Measurements from ENCODE around the gene GRIN2C. TPM values are rescaled to one million over a fixed set of nuclear protein-coding genes. Genes with fewer than 3 reads are reported as not detected.
"Not testable (repeated sequence)": the region's sequence is repeated elsewhere in the genome, so short reads cannot be mapped to it uniquely, and the experiment has no call there.

GRIN2C gene
- total RNA-seq, 1 experiment from 2014 or later = 5.2 TPM

DNA sequence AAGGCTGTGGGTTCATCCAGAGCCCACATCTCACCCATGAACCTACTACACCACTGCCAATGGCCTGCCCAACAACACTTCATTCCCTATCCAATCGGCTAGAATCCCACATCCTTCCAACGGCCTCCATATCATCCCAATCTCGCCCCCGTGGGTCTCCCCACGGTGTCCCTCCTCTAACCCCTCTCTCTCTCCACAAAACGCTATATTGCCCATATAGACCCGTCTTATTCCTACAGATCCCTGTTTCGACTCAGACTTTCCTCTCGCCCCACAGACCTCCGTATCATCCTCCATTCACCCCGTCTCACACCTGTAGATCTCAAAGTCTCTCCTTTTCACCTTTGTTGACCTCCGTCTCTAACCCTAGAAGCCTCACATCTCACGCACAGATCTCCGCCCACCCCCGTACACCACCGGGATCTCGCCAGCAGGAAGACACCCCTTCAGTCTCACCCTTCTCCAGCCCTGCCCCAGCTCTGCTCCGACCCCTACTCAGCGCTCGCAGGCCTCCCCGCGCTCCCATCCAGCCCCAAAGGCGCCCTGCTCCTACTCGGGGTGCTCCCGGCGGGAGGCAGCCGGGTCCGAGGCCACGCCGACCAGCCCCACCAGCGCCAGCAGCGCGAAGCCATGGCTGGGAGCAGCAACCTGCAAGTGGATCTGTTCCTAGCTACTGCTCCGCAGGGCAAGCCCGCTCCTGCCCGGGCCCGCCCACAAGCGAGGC is 12.8 kb upstream of the GRIN2C start, which contains the start of gene FDXR:
TSS of gene FDXR (minus strand) at position 682 of the 724 bp plus-strand sequence. CDS start at position 632, 50 bp downstream.
- Mint-ChIP-seq H3K36me3 (ENCODE audit: insufficient read depth, unreplicated experiment) (peaks cover 16% of the 10 kb centered on the region), H3K27me3 (ENCODE audit: insufficient read depth, unreplicated experiment) (no peaks in the 10 kb centered on the region), H3K9me3 (ENCODE audit: unreplicated experiment) (no peaks in the 10 kb centered on the region), H3K4me1 (ENCODE audit: low read depth, unreplicated experiment) (peaks cover 21% of the 10 kb centered on the region), H3K27ac (ENCODE audit: unreplicated experiment) (peak within 1 kb of the TSS; percentile 55), H3K4me3 (ENCODE audit: unreplicated experiment) (peak within 1 kb of the TSS; percentile 84)
- TF ChIP-seq, protein P1, sequence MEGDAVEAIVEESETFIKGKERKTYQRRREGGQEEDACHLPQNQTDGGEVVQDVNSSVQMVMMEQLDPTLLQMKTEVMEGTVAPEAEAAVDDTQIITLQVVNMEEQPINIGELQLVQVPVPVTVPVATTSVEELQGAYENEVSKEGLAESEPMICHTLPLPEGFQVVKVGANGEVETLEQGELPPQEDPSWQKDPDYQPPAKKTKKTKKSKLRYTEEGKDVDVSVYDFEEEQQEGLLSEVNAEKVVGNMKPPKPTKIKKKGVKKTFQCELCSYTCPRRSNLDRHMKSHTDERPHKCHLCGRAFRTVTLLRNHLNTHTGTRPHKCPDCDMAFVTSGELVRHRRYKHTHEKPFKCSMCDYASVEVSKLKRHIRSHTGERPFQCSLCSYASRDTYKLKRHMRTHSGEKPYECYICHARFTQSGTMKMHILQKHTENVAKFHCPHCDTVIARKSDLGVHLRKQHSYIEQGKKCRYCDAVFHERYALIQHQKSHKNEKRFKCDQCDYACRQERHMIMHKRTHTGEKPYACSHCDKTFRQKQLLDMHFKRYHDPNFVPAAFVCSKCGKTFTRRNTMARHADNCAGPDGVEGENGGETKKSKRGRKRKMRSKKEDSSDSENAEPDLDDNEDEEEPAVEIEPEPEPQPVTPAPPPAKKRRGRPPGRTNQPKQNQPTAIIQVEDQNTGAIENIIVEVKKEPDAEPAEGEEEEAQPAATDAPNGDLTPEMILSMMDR (IDR thresholded peaks at IDR 0.05; ENCODE audit: insufficient read depth in 1 of 2, low read depth in 1 of 2, low read length in 1 of 2, severe bottlenecking in 1 of 2, unreplicated experiment in 1 of 2) = no peak
- TSS peak; percentile 77 for BruUV-seq (replicated peaks)
- Histone ChIP-seq H3K4me1 (peaks cover 12% of the 10 kb centered on the region), H3K27me3 (replicated peaks; ENCODE audit: control insufficient read depth, insufficient read depth, low read length) (no peaks in the 10 kb centered on the region), H3K4me3 (ENCODE audit: low read depth, low read length) (peak within 1 kb of the TSS; percentile 83), H3K36me3 (ENCODE audit: control insufficient read depth, insufficient read depth, low read length) (no peaks in the 10 kb centered on the region), H3K9me3 (no peaks in the 10 kb centered on the region)
- no peak for DNase-seq
- ChIA-PET CTCF (interaction anchor here (0.5 to 1.9 kb wide), 25 partner anchors 11 to 464 kb away, joined by 3 to 37 read pairs (median 4); partner anchors contain the start of genes HID1, MRPL58, OTOP2 and RAB37), POLR2A (interaction anchor here (0.5 to 2.2 kb wide), 33 partner anchors 9 to 584 kb away, joined by 3 to 58 read pairs (median 4); partner anchors contain the start of genes HID1, MRPL58, NAT9 and RAB37)
- intact Hi-C loops (cut with micrococcal nuclease; ENCODE audit: unreplicated experiment) = loop anchor here (1.0 kb wide), 1 partner anchor 20 kb away; no protein-coding TSS in a partner anchor

DNA sequence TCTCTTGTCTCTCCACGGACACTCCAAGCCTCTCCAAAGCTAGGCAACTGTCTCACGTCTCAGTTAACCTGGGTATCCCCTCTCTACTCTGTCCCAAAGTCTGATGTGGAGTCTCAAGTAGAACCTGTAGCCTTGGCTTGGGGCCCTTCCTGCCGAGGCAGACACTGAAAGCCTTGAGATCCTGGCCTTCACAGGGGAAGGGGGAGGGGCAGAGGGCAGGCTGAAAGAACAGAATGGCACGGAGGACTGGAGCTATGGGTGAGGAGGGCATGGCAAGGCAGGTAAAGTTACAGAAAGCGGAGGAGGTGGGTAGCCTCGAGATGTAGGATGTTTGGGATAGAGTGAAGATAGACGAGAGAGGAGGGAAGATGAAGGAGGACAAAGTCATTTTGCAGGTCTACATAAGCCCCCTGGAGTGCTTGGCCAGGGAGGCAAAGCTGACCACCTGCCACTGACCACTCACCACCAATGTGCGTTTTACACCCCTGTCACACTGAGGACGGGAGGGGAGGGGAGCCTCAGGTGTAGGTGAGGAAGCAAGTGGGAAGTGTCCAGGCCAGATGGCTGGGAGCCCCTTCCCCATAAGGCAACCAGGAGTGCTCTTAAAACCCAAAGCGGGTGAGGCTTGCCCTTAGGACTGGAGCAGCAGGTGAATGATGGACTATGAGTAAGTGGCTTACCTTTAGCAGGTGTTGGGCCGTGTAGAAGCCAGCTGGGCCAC is 11.8 kb upstream of the GRIN2C start:
- BruUV-seq (replicated peaks) = no TSS peak
- Mint-ChIP-seq H3K9me3 (ENCODE audit: unreplicated experiment) (no peaks in the 10 kb centered on the region), H3K4me3 (ENCODE audit: unreplicated experiment) (peak overlapping the region; percentile 84), H3K4me1 (ENCODE audit: low read depth, unreplicated experiment) (peaks cover 21% of the 10 kb centered on the region), H3K27ac (ENCODE audit: unreplicated experiment) (no peak overlapping the region), H3K27me3 (ENCODE audit: insufficient read depth, unreplicated experiment) (no peaks in the 10 kb centered on the region), H3K36me3 (ENCODE audit: insufficient read depth, unreplicated experiment) (peaks cover 16% of the 10 kb centered on the region)
- no peak for DNase-seq
- ChIA-PET CTCF (interaction anchor here (1.1 kb wide), 1 partner anchor 9 kb away, joined by 3 read pairs; no protein-coding TSS in a partner anchor), POLR2A (no interaction called here)
- Histone ChIP-seq H3K4me1 (peaks cover 12% of the 10 kb centered on the region), H3K9me3 (no peaks in the 10 kb centered on the region), H3K4me3 (ENCODE audit: low read depth, low read length) (peak overlapping the region; percentile 83), H3K36me3 (ENCODE audit: control insufficient read depth, insufficient read depth, low read length) (no peaks in the 10 kb centered on the region), H3K27me3 (replicated peaks; ENCODE audit: control insufficient read depth, insufficient read depth, low read length) (no peaks in the 10 kb centered on the region)
- intact Hi-C loops (cut with micrococcal nuclease; ENCODE audit: unreplicated experiment) = no loop called here
- TF ChIP-seq, protein P1 (IDR thresholded peaks at IDR 0.05; ENCODE audit: insufficient read depth in 1 of 2, low read depth in 1 of 2, low read length in 1 of 2, severe bottlenecking in 1 of 2, unreplicated experiment in 1 of 2) = no peak

DNA sequence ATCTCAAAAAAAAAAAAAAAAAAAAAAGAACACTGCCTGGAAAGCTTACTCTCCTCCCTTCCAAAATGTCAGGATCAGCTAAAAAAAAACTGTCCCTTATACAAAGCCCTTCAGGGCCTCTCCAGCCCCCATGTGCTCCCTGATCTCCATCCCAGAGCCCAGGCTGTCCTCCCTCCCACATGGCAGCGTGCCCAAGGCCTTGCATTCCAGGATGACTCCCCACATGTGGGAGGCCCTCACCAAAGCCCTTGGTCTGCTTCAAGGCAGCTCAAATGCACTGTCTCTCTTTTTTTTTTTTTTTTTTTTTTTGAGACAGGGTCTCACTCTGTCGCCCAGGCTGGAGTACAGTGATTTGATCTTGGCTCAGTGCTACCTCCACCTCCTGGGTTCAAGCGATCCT is 10.8 kb upstream of the GRIN2C start:
- no peaks in the 10 kb centered on the region for H3K27me3 Mint-ChIP-seq (ENCODE audit: insufficient read depth, unreplicated experiment)
- POLR2A ChIA-PET = no interaction called here
- CTCF ChIA-PET = interaction anchor here (0.6 to 1.1 kb wide), 2 partner anchors 8 to 90 kb away, joined by 3 read pairs; no protein-coding TSS in a partner anchor
- DNase-seq = no peak
- Histone ChIP-seq H3K4me3 (ENCODE audit: low read depth, low read length) (no peak overlapping the region), H3K27me3 (replicated peaks; ENCODE audit: control insufficient read depth, insufficient read depth, low read length) (no peaks in the 10 kb centered on the region), H3K36me3 (ENCODE audit: control insufficient read depth, insufficient read depth, low read length) (no peaks in the 10 kb centered on the region), H3K4me1 (peaks cover 12% of the 10 kb centered on the region), H3K9me3 (no peaks in the 10 kb centered on the region)
- no peak overlapping the region for H3K27ac Mint-ChIP-seq (ENCODE audit: unreplicated experiment)
- TF ChIP-seq, protein P1 (IDR thresholded peaks at IDR 0.05; ENCODE audit: insufficient read depth in 1 of 2, low read depth in 1 of 2, low read length in 1 of 2, severe bottlenecking in 1 of 2, unreplicated experiment in 1 of 2) = no peak
- H3K36me3 Mint-ChIP-seq (ENCODE audit: insufficient read depth, unreplicated experiment) = peaks cover 16% of the 10 kb centered on the region
- H3K9me3 Mint-ChIP-seq (ENCODE audit: unreplicated experiment) = no peaks in the 10 kb centered on the region
- intact Hi-C loops (cut with micrococcal nuclease; ENCODE audit: unreplicated experiment) = no loop called here
- BruUV-seq (replicated peaks) = no TSS peak
- H3K4me1 Mint-ChIP-seq (ENCODE audit: low read depth, unreplicated experiment) = peaks cover 15% of the 10 kb centered on the region
- H3K4me3 Mint-ChIP-seq (ENCODE audit: unreplicated experiment) = no peak overlapping the region

DNA sequence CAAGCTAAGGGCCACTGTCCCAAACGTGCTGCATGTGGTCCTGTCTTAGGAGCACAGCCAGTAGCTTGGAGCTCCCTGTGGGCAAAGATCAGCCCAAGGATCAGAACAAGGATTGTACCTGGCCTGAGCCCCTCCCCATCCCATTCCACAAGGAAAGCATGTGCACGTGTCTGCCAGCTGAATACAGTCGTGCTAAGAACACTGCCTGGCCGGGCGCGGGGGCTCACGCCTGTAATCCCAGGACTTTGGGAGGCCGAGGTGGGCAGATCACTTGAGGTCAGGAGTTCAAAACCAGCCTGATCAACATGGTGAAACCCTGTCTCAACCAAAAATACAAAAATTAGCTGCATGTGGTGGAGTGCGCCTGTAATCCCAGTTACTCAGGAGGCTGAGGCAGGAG is 10.3 kb upstream of the GRIN2C start:
- Mint-ChIP-seq H3K36me3 (ENCODE audit: insufficient read depth, unreplicated experiment) (peaks cover 16% of the 10 kb centered on the region), H3K4me1 (ENCODE audit: low read depth, unreplicated experiment) (peaks cover 15% of the 10 kb centered on the region)
- H3K9me3 ChIP-seq; H3K9me3 Mint-ChIP-seq (ENCODE audit: unreplicated experiment); H3K4me3 ChIP-seq (ENCODE audit: low read depth, low read length); intact Hi-C loops (cut with micrococcal nuclease; ENCODE audit: unreplicated experiment); POLR2A ChIA-PET; H3K36me3 ChIP-seq (ENCODE audit: control insufficient read depth, insufficient read depth, low read length); H3K27ac Mint-ChIP-seq (ENCODE audit: unreplicated experiment); H3K27me3 ChIP-seq (replicated peaks; ENCODE audit: control insufficient read depth, insufficient read depth, low read length); DNase-seq; BruUV-seq (replicated peaks); H3K27me3 Mint-ChIP-seq (ENCODE audit: insufficient read depth, unreplicated experiment); H3K4me3 Mint-ChIP-seq (ENCODE audit: unreplicated experiment): not testable (repeated sequence)
- H3K4me1 ChIP-seq = peaks cover 12% of the 10 kb centered on the region
- CTCF ChIA-PET = interaction anchor here (0.6 to 1.1 kb wide), 3 partner anchors 8 to 91 kb away, joined by 3 to 4 read pairs (median 3); no protein-coding TSS in a partner anchor

Measured in Caco-2 (cell line).